HG03039 (cell line): Measurements from ENCODE around the gene CTDSP1.

Experiments used
- ATAC-seq: cut with Tn5 transposase; IDR thresholded peaks from one replicate; pipeline ENCODE4 v1.9.1; 2021; ENCODE audit warnings: mild to moderate bottlenecking, moderate library complexity; ENCODE audit not compliant: unreplicated experiment

CTDSP1 gene

DNA sequence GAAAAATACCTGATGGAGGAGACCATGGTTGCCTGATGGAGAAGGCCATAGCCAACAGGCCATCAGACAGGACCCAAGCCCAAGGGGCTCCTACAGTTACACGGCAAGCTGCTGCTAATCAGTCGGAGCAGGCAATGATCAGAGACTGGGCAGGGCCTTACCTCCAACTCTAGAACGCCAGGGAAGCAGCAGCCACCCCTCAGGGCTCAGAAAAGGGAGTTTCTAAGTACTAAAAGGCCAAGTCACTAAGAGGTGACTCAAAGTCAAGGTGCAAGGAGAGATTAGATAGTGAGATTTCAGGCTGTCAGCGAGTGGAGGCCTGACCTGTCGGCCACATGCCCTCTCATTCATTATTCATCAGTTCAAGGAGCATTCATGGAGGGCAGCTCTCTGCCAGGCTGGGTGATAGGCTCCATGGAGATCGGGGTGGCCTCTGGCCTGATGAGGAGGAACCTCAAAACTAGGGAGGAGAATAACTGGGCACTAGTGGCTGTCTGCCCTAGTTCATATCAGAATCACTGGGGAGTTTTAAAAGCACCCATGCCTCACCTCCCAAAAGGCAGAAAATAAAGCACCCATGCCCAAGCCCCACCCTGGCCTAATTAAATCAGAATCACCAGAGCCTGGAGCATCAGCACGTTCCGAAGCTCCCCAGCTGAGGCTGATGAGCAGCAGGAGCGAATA is 22.9 kb downstream of the CTDSP1 start:
- ATAC-seq, result no peak

DNA sequence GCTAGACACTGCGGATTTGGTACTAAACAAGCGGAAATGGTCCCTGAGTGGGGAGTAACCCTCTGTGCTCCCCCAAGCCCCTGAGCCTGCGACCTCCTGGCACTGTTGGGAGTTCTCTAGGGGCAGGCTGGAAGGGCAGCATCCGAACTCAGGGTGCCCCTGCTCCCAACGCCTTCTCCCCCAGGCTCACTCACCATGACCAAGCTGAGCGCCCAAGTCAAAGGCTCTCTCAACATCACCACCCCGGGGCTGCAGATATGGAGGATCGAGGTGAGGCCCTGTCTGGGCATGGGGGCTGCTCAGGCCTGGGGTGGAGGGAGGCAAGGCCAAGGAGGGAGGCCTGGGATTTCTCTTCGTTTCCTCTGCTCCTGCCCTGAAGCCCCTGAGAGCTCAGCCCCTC is 23.9 kb downstream of the CTDSP1 start:
- ATAC-seq, result no peak

DNA sequence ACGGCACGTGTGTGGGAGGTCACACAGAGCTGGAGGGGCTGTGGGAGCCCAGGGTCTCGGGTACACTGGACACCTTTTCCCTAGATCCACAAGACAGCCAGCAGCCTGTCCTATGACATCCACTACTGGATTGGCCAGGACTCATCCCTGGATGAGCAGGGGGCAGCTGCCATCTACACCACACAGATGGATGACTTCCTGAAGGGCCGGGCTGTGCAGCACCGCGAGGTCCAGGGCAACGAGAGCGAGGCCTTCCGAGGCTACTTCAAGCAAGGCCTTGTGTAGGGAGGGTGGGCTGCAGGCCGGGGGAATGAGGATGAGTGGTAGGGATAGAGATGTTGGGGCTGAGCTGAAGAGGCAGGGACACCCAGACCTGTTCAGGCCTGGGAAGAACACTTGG is 25.9 kb downstream of the CTDSP1 start:
- no peak for ATAC-seq

DNA sequence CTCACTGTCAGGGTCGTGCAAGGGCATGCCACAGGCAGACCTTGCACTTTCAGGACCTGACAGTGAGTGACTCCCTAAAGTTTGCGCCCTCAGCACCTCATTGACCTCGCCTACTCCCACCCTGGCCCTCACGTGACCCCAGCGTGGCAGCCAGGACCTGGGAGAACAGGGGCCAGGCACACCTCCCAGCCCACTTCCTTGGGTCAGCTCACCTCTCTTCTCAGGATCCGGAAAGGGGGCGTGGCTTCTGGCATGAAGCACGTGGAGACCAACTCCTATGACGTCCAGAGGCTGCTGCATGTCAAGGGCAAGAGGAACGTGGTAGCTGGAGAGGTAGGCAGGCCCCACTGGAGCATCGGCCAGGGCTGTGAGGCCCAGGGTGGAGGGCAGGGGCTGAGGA is 28.1 kb downstream of the CTDSP1 start:
- ATAC-seq, result no peak

DNA sequence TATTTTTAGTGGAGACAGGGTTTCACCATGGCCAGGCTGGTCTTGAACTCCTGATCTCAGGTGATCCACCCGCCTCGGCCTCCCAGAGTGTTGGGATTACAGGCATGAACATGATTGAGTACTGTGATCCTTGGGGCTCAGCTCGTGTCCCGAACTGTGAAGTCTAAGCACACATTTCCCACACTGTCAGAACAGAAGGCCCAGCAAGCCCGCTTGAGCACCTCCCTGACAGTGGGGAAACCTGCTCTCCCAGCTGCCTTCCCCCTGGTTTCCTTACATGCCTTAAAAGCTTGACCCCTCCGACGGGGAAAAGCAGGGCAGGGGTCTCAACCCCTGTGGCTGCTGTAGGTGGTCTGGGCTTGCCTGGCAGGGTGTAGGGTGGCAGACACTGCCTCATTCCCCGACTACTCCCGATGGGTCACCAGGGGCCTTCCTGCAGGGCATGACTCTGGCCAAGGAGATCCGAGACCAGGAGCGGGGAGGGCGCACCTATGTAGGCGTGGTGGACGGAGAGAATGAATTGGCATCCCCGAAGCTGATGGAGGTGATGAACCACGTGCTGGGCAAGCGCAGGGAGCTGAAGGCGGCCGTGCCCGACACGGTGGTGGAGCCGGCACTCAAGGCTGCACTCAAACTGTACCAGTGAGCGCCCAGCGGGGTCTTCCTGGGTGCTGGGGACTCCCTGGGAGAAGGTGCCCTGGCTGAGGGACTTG is 29.3 kb downstream of the CTDSP1 start:
- no peak for ATAC-seq

DNA sequence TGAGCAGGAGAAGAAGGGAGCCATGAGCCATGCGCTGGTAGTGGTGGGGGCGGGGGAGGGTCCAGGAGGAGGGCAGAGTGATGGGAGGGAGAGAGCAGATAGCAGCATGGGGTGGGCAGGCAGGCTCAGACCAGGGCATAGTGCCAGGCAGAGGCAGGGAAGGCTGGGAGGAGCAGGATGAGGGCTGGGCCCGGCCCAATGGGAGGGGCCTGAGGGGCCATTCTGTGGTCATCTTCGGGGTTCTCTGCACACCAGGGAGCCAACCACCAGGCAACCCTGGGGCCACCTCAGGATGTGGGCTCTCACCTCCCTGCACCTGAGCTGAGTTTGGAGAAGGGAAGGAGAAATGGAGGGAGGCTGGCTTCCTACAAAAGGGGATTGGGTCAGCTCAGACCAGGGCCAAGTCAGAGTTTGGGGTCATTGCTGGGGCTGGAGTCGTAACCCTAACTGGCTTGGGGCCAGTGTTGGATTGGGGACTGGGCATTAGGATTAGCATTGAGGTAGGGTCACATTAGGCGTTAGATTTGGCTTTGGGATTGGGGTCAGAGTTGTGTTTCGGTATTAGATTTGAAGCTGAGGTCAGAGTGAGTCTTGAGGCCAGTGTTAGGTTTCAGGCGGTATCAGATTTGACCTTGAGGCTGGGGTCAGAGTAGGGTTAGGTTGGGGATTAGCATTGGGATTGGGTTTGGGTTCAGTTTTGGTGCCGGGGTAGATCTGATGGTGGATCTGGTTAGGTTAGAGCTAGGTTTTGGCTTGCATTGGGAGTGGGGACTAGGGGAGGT is 30.4 kb downstream of the CTDSP1 start:
- ATAC-seq, result no peak

DNA sequence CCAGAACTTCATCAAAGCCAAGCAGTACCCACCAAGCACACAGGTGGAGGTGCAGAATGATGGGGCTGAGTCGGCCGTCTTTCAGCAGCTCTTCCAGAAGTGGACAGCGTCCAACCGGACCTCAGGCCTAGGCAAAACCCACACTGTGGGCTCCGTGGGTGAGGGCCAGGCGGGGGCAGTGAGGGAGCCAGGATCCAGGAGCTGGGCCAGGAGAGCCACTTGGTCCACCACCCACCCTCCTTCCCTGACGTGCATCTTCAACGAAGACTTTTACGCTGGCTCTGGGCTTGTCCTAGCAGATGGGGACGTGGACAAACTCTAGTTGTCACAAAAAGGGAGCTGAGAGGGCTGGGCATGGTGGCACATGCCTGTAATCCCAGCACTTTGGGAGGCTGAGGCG is 31.1 kb downstream of the CTDSP1 start:
- no peak for ATAC-seq

- ATAC-seq, result no peak
Observed at GRCh38 chr2:218431878-218432277, 32.2 kb downstream of the CTDSP1 start.

- ATAC-seq, result no peak
Observed at GRCh38 chr2:218432676-218433365, 33.2 kb downstream of the CTDSP1 start.

DNA sequence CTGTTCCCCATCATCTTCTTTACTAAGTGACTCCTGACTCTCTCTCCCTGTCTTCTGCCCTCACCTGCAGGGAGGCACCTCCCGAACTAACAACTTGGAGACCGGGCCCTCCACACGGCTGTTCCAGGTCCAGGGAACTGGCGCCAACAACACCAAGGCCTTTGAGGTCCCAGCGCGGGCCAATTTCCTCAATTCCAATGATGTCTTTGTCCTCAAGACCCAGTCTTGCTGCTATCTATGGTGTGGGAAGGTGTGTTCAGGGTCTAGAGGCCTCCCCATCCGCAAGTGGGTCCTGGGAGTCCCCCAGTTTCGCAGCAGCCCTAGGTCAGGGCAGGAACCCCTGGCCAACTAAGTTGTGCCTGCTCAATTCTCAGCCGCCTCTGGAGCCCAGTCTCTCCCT is 34.8 kb downstream of the CTDSP1 start:
- no peak for ATAC-seq

DNA sequence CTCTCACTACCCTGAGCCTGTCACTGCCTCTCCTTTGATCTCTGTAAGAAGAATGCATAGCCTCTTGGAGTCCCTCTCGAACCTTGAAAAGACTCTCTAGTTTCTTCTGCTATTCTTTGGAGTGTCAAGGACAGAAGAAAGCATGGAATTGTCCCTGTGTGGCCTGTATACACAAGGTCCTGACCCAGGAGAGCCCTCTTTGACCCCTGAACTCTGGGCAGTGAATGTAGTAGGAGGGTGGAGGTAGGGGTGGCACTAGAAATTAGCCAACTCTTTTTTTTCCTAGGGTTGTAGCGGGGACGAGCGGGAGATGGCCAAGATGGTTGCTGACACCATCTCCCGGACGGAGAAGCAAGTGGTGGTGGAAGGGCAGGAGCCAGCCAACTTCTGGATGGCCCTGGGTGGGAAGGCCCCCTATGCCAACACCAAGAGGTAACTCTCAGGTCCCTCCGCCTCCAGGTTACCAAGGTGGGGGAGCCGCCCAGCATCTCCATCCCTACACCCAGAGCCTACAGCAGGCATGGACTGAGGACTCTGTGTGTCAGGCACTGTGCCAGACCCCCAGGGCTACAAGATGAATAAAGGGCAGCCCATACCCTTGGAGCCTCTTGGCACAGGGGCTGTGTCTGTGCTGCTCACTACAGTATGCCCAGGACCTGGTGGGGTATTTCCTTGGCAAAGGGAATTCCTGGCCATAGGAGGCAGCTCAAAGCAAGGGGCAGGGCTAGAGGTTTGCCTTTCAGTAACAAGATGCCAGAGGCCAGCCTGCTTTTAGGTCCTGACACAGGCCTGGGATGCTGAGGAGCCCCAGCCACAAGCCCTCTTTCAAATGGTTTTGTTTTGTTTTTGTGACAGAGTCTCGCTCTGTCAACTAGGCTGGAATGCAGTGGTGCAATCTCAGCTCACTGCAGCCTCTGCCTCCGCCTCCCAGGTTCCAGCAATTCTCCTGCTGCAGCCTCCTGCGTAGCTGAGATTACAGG is 35.6 kb downstream of the CTDSP1 start:
- no peak for ATAC-seq

DNA sequence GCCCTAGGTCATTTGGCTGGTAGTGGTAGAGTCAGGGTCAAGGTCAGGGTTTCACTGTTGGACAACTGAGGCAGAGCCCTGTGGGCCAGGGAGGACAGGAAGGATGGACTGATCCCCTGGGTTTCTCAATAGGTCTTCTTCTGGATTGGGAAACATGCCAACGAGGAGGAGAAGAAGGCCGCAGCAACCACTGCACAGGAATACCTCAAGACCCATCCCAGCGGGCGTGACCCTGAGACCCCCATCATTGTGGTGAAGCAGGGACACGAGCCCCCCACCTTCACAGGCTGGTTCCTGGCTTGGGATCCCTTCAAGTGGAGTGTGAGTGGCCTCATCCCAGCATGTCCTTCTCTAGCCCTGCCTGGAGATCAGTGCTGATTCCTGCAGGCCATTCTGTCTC is 37.3 kb downstream of the CTDSP1 start:
- ATAC-seq, result no peak

- no peak for ATAC-seq
Observed at GRCh38 chr2:218437969-218438368, 38.3 kb downstream of the CTDSP1 start.

- ATAC-seq, result no peak
Observed at GRCh38 chr2:218438596-218438995, 38.9 kb downstream of the CTDSP1 start.

DNA sequence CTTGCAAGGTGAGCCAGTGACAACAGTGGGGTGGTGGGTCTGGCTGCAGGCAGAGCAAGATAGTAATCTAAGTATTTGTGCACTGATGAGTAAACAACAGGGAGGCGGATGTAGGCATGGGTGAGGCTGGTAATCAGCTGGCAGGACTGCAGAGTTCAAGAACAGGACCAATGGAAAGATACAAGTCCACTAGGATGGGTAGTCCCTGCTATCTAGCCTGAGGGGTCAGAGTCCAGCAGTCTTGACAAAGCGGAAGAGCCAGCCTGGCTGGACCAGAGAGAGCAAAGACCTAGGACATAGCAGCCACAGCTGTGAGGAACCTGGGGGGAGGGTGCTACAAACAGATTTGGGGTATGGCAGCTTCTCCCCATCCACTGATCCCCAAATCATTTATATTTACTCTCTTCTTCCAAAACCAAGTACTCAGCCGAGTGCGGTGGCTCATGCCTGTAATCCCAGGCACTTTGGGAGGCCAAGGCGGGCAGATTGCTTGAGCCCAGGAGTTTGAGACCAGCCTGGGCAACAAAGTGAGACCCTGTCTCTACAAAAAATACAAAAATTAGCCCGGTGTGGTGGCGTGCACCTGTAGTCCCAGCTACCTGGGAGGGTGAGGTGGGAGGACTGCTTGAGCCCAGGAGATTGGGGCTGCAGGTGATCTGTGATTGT is 45.2 kb downstream of the CTDSP1 start:
- no peak for ATAC-seq

- ATAC-seq, result no peak
Observed at GRCh38 chr2:218445602-218446001, 45.9 kb downstream of the CTDSP1 start.

- no peak for ATAC-seq
Observed at GRCh38 chr2:218446547-218446946, 46.9 kb downstream of the CTDSP1 start.

- no peak for ATAC-seq
Observed at GRCh38 chr2:218447072-218447471, 47.4 kb downstream of the CTDSP1 start.

GRCh38 chr2:218448934-218449333 is 49.3 kb downstream of the CTDSP1 start:
- no peak for ATAC-seq

DNA sequence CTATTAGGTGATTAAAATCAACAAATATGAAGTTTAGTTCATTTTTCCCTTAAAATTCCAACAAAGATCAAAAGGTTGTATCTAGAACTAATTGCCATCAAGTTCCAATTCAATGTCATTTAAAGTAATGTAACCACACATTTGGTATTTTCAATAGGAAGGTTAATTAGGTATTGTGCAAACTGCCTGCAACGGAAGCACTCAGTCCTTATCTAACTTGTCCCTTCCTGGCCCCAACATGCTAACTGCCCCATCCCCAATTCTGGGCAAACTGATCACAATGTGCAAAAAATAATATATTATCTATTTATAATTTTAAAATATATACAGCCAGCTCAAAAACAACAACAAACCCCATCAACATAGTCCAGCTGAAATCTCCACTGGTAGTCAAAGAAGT is 52.4 kb downstream of the CTDSP1 start:
- ATAC-seq, result no peak
